Breast epithelium (tissue), 4 donors: ENCODE results near the gene TMEM80. TPM values are rescaled to one million over a fixed set of nuclear protein-coding genes. Genes with fewer than 3 reads are reported as not detected.

ENCODE experiments used
- DNase-seq, 2 donors: peaks; one replicate each; pipeline ENCODE4 v3.0.0-alpha.2; 2019; ENCODE audit warnings: low spot score in 2 of 2
- H3K27ac ChIP-seq, 2 donors: fragments of 200-600 bp; sonication (generic) in 1 of 2; one replicate each; pipeline ENCODE4 v1.5.1; 2016 to 2019; ENCODE audit warnings: mild to moderate bottlenecking in 1 of 2
- H3K27me3 ChIP-seq, 2 donors: fragments of 200-600 bp; sonication (generic) in 1 of 2; one replicate each; pipeline versions ENCODE4 v1.5.1 to v1.6.0; 2017 to 2019; ENCODE audit warnings: control low read depth in 1 of 2, mild to moderate bottlenecking in 1 of 2
- H3K36me3 ChIP-seq: fragments of 200-600 bp; one replicate; pipeline ENCODE4 v1.5.1; 2019
- H3K4me1 ChIP-seq, 2 donors: fragments of 200-600 bp; sonication (generic); one replicate each; pipeline ENCODE4 v1.5.1; 2016 to 2019; ENCODE audit warnings: control low read depth in 1 of 2
- H3K4me3 ChIP-seq, 3 donors: fragments of 200-600 bp; sonication (generic); 1 replicate in 2 of 3; 2 replicates in 1 of 3; pipeline ENCODE4 v1.5.1; 2016 to 2019; ENCODE audit warnings: mild to moderate bottlenecking in 3 of 3, moderate library complexity in 2 of 3
- H3K9me3 ChIP-seq, 2 donors: fragments of 200-600 bp; sonication (generic) in 1 of 2; one replicate each; pipeline ENCODE4 v1.5.1; 2016 to 2019; ENCODE audit warnings: control low read depth in 1 of 2
- POLR2A ChIP-seq: fragments of 450-650 bp; IDR thresholded peaks from one replicate; pipeline ENCODE4 v1.6.1; 2016; ENCODE audit warnings: antibody characterized with exemption, mild to moderate bottlenecking, moderate library complexity
- POLR2AphosphoS5 ChIP-seq, 3 donors: sonication (generic); formaldehyde crosslinking; IDR thresholded peaks; one replicate each; pipeline ENCODE4 v1.6.1; 2017; ENCODE audit warnings: antibody characterized with exemption in 3 of 3
- intact Hi-C: fragments of 100-400 bp; cut with DNase I; formaldehyde crosslinking; loops from one replicate; pipeline ENCODE4 v1.15.1; 2023; ENCODE audit warnings: low total_unique reads
- total RNA-seq, 3 donors: library from RNA; depleted of rRNA; stranded (reverse); fragments of >200 nt; gene quantifications; one replicate each; pipeline ENCODE4 v1.1.0, GENCODE V29; 2016
- TF ChIP-seq, protein P1 (sequence below), 3 donors: fragments of 450-650 bp; IDR thresholded peaks; one replicate each; pipeline ENCODE4 v1.5.1; 2016 to 2017; ENCODE audit warnings: antibody characterized with exemption in 3 of 3, mild to moderate bottlenecking in 3 of 3, moderate library complexity in 3 of 3

Gene TMEM80
- total RNA-seq, 3 donors from 2014 or later, result 25.9 to 51.8 (median 29.1) TPM

DNA sequence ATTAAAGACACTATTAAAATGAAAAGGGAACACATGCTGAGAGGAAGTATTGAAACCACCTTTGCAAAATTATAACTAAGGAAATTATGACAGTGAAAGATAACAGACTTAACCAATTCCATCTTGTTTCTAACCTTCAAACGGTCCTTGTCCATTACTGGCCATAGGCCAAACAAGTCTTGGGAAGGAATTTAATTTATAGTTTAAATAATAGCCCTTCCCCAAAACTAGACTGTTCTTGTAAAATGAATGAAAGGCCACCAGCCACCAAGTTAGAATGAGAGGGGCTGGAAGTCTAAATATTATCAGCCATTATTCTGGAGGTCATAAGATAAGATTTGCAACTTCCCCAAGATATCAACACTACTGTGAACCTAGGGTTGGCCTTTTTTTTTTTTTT lies 49.8 kb downstream of the TMEM80 start:
- peaks cover 0 to 9% of the 10 kb centered on the region in 2 donors for H3K4me1 ChIP-seq
- no peak for DNase-seq
- intact Hi-C loops, result loop anchor here (5.0 kb wide), 1 partner anchor 1832 kb away; no protein-coding TSS in a partner anchor

GRCh38 chr11:746289-747157 lies 50.9 kb downstream of the TMEM80 start:
- DNase-seq, result no peak

More for the DNA sequence above, 49.8 kb downstream of the TMEM80 start:
- H3K36me3 ChIP-seq, result no peaks in the 10 kb centered on the region
- H3K27ac ChIP-seq, result no peak overlapping the region
- no peak overlapping the region for H3K4me3 ChIP-seq
- TF ChIP-seq POLR2A, result no peak
- TF ChIP-seq POLR2AphosphoS5 (IDR thresholded peaks at IDR 0.05), result no peak
- TF ChIP-seq, protein P1, sequence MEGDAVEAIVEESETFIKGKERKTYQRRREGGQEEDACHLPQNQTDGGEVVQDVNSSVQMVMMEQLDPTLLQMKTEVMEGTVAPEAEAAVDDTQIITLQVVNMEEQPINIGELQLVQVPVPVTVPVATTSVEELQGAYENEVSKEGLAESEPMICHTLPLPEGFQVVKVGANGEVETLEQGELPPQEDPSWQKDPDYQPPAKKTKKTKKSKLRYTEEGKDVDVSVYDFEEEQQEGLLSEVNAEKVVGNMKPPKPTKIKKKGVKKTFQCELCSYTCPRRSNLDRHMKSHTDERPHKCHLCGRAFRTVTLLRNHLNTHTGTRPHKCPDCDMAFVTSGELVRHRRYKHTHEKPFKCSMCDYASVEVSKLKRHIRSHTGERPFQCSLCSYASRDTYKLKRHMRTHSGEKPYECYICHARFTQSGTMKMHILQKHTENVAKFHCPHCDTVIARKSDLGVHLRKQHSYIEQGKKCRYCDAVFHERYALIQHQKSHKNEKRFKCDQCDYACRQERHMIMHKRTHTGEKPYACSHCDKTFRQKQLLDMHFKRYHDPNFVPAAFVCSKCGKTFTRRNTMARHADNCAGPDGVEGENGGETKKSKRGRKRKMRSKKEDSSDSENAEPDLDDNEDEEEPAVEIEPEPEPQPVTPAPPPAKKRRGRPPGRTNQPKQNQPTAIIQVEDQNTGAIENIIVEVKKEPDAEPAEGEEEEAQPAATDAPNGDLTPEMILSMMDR (IDR thresholded peaks at IDR 0.05), result no peak
- no peaks in the 10 kb centered on the region for H3K9me3 ChIP-seq
- no peaks in the 10 kb centered on the region for H3K27me3 ChIP-seq

GRCh38 chr11:747158-748006 lies 51.8 kb downstream of the TMEM80 start, which contains the start of gene TALDO1:
Gene TALDO1, plus strand, starts transcription at chr11:747464. Its CDS starts 18 bp downstream, at chr11:747482.
- H3K36me3 ChIP-seq, result no peaks in the 10 kb centered on the region
- peak; percentile 86 to 91 for DNase-seq
- peaks cover 0 to 9% of the 10 kb centered on the region in 2 donors for H3K4me1 ChIP-seq
- TF ChIP-seq, protein P1 (IDR thresholded peaks at IDR 0.05), result peak in 1 of 3 donors; percentile 24
- TF ChIP-seq POLR2AphosphoS5 (IDR thresholded peaks at IDR 0.05) (peak; percentile 41 to 58 (median 53)), POLR2A (no peak)
- H3K9me3 ChIP-seq, result no peaks in the 10 kb centered on the region
- peak within 1 kb of the TSS; percentile 84 to 97 (median 89) for H3K4me3 ChIP-seq
- intact Hi-C loops, result loop anchor here (5.0 kb wide), 1 partner anchor 1830 kb away; no protein-coding TSS in a partner anchor
- peak within 1 kb of the TSS; percentile 81 to 84 for H3K27ac ChIP-seq
- no peaks in the 10 kb centered on the region for H3K27me3 ChIP-seq

More at GRCh38 chr11:746289-747157, 50.9 kb downstream of the TMEM80 start:
- H3K36me3 ChIP-seq, result no peaks in the 10 kb centered on the region
- no peaks in the 10 kb centered on the region for H3K27me3 ChIP-seq
- TF ChIP-seq POLR2A, result no peak
- H3K27ac ChIP-seq, result peak overlapping the region; percentile 81 to 84
- no peaks in the 10 kb centered on the region for H3K9me3 ChIP-seq
- intact Hi-C loops, result loop anchor here (5.0 kb wide), 1 partner anchor 1831 kb away; no protein-coding TSS in a partner anchor
- H3K4me3 ChIP-seq, result peak overlapping the region; percentile 84 to 97 (median 89)
- peaks cover 0 to 9% of the 10 kb centered on the region in 2 donors for H3K4me1 ChIP-seq

- Histone ChIP-seq H3K27me3 (no peaks in the 10 kb centered on the region), H3K4me3 (peak overlapping the region; percentile 84 to 97 (median 89)), H3K36me3 (no peaks in the 10 kb centered on the region), H3K4me1 (peaks cover 0 to 9% of the 10 kb centered on the region in 2 donors), H3K27ac (peak overlapping the region; percentile 81 to 84), H3K9me3 (no peaks in the 10 kb centered on the region)
- TF ChIP-seq, protein P1 (IDR thresholded peaks at IDR 0.05), result no peak
- TF ChIP-seq POLR2AphosphoS5 (IDR thresholded peaks at IDR 0.05) (no peak), POLR2A (no peak)
- intact Hi-C loops, result loop anchor here (5.0 kb wide), 1 partner anchor 1829 kb away; no protein-coding TSS in a partner anchor
- DNase-seq, result no peak
Measured at GRCh38 chr11:748007-748359, 52.4 kb downstream of the TMEM80 start.

DNA sequence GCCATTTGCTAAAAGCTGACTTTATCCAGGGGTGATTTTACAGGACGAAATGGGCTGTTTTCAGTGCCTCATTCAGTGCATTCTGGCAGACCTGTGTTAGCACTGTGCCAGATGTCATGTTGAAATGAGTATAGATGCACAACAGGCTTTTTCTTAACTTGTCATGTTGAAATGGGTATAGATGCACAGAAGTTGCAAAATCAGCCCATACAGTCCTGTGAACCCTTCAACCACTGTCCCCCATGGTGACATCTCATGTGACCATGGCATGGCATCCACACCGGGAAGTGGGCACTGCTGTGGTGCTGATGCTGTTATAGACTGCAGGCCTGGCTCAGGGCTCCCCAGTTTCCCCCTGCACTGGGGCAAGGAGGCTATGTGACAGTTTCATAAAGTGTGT lies 54.1 kb downstream of the TMEM80 start:
- intact Hi-C loops, result loop anchor here (5.0 kb wide), 1 partner anchor 1828 kb away; no protein-coding TSS in a partner anchor
- TF ChIP-seq, protein P1 (IDR thresholded peaks at IDR 0.05), result no peak
- TF ChIP-seq POLR2A (no peak), POLR2AphosphoS5 (IDR thresholded peaks at IDR 0.05) (no peak)
- Histone ChIP-seq H3K36me3 (no peaks in the 10 kb centered on the region), H3K4me1 (peaks cover 0 to 9% of the 10 kb centered on the region in 2 donors), H3K27me3 (no peaks in the 10 kb centered on the region), H3K9me3 (no peaks in the 10 kb centered on the region), H3K4me3 (no peak overlapping the region), H3K27ac (no peak overlapping the region)
- no peak for DNase-seq
